ENCODE measurements around the gene MGST2. TPM values are rescaled to one million over a fixed set of nuclear protein-coding genes. Genes with fewer than 3 reads are reported as not detected.

The MGST2 gene
- total RNA-seq, 2 experiments from 2014 or later, result 8.7 to 10.1 TPM

GRCh38 chr4:139735381-139736273 is 70.0 kb downstream of the MGST2 start:
- DNase-seq, result no peak
- H3K4me3 Mint-ChIP-seq, result peak overlapping the region; percentile 46
- ChIA-PET POLR2A (interaction anchor here (0.6 kb wide), 1 partner anchor 301 kb away, joined by 3 read pairs; no protein-coding TSS in a partner anchor), CTCF (interaction anchor here (1.1 kb wide), 1 partner anchor 9 kb away, joined by 3 read pairs; no protein-coding TSS in a partner anchor)
- peaks cover 40% of the 10 kb centered on the region for H3K27me3 Mint-ChIP-seq
- H3K9me3 Mint-ChIP-seq, result no peaks in the 10 kb centered on the region
- H3K27ac Mint-ChIP-seq, result no peak overlapping the region
- intact Hi-C loops (cut with micrococcal nuclease), result loop anchor here (5.0 to 10.0 kb wide), 4 partner anchors 78 to 639 kb away; partner anchors contain the start of genes MAML3 and SCOC
- H3K36me3 Mint-ChIP-seq, result no peaks in the 10 kb centered on the region
- peaks cover 16% of the 10 kb centered on the region for H3K4me1 Mint-ChIP-seq (ENCODE audit: low read depth)

GRCh38 chr4:139736274-139736660 is 70.6 kb downstream of the MGST2 start:
- H3K27ac Mint-ChIP-seq, result no peak overlapping the region
- ChIA-PET POLR2A (no interaction called here), CTCF (interaction anchor here (1.1 to 1.2 kb wide), 2 partner anchors 9 to 873 kb away, joined by 3 to 4 read pairs; no protein-coding TSS in a partner anchor)
- peak; percentile 36 for DNase-seq
- intact Hi-C loops (cut with micrococcal nuclease), result loop anchor here (5.0 to 10.0 kb wide), 4 partner anchors 79 to 639 kb away; partner anchors contain the start of genes MAML3 and SCOC
- H3K4me1 Mint-ChIP-seq (ENCODE audit: low read depth), result peaks cover 16% of the 10 kb centered on the region
- H3K9me3 Mint-ChIP-seq, result no peaks in the 10 kb centered on the region
- no peaks in the 10 kb centered on the region for H3K36me3 Mint-ChIP-seq
- peaks cover 40% of the 10 kb centered on the region for H3K27me3 Mint-ChIP-seq
- H3K4me3 Mint-ChIP-seq, result no peak overlapping the region

- CTCF ChIA-PET, result interaction anchor here (1.1 to 1.2 kb wide), 2 partner anchors 10 to 873 kb away, joined by 3 to 4 read pairs; no protein-coding TSS in a partner anchor
- H3K4me1 Mint-ChIP-seq (ENCODE audit: low read depth), result peaks cover 16% of the 10 kb centered on the region
- H3K27me3 Mint-ChIP-seq, result peaks cover 40% of the 10 kb centered on the region
- no peaks in the 10 kb centered on the region for H3K9me3 Mint-ChIP-seq
- H3K27ac Mint-ChIP-seq, result no peak overlapping the region
- no peaks in the 10 kb centered on the region for H3K36me3 Mint-ChIP-seq
- intact Hi-C loops (cut with micrococcal nuclease), result loop anchor here (5.0 to 10.0 kb wide), 4 partner anchors 79 to 638 kb away; partner anchors contain the start of genes MAML3 and SCOC
- H3K4me3 Mint-ChIP-seq, result no peak overlapping the region
- POLR2A ChIA-PET, result no interaction called here
- no peak for DNase-seq
Observed at GRCh38 chr4:139736661-139737060, 71.0 kb downstream of the MGST2 start.

GRCh38 chr4:139738846-139739613 is 73.4 kb downstream of the MGST2 start:
- Mint-ChIP-seq H3K4me1 (ENCODE audit: low read depth) (peaks cover 16% of the 10 kb centered on the region), H3K4me3 (no peak overlapping the region), H3K9me3 (no peaks in the 10 kb centered on the region), H3K36me3 (no peaks in the 10 kb centered on the region), H3K27ac (no peak overlapping the region), H3K27me3 (peaks cover 28% of the 10 kb centered on the region)
- CTCF ChIA-PET, result interaction anchor here (0.6 to 2.1 kb wide), 4 partner anchors 82 to 621 kb away, joined by 3 to 7 read pairs (median 4); no protein-coding TSS in a partner anchor
- POLR2A ChIA-PET, result no interaction called here
- intact Hi-C loops (cut with micrococcal nuclease), result loop anchor here (5.0 to 10.0 kb wide), 4 partner anchors 82 to 636 kb away; partner anchors contain the start of genes MAML3 and SCOC
- DNase-seq, result no peak

- intact Hi-C loops (cut with micrococcal nuclease), result no loop called here
- no peak for DNase-seq
- no peaks in the 10 kb centered on the region for H3K36me3 Mint-ChIP-seq
- ChIA-PET POLR2A (no interaction called here), CTCF (interaction anchor here (0.8 to 2.1 kb wide), 2 partner anchors 83 to 514 kb away, joined by 3 to 7 read pairs; no protein-coding TSS in a partner anchor)
- no peak overlapping the region for H3K4me3 Mint-ChIP-seq
- no peak overlapping the region for H3K27ac Mint-ChIP-seq
- no peaks in the 10 kb centered on the region for H3K9me3 Mint-ChIP-seq
- H3K4me1 Mint-ChIP-seq (ENCODE audit: low read depth), result peaks cover 6% of the 10 kb centered on the region
- peaks cover 19% of the 10 kb centered on the region for H3K27me3 Mint-ChIP-seq
Observed at GRCh38 chr4:139740121-139740520, 74.5 kb downstream of the MGST2 start.

- DNase-seq, result no peak
- Mint-ChIP-seq H3K27me3 (peaks cover 17% of the 10 kb centered on the region), H3K9me3 (no peaks in the 10 kb centered on the region), H3K4me1 (ENCODE audit: low read depth) (peaks cover 4% of the 10 kb centered on the region), H3K36me3 (no peaks in the 10 kb centered on the region), H3K4me3 (no peak overlapping the region), H3K27ac (no peak overlapping the region)
- intact Hi-C loops (cut with micrococcal nuclease), result no loop called here
- POLR2A ChIA-PET, result no interaction called here
- CTCF ChIA-PET, result no interaction called here
Observed at GRCh38 chr4:139740531-139741041, 75.0 kb downstream of the MGST2 start.

GRCh38 chr4:139743027-139743426 is 77.4 kb downstream of the MGST2 start:
- no peaks in the 10 kb centered on the region for H3K4me1 Mint-ChIP-seq (ENCODE audit: low read depth)
- POLR2A ChIA-PET, result no interaction called here
- H3K27me3 Mint-ChIP-seq, result no peaks in the 10 kb centered on the region
- no peak for DNase-seq
- no peaks in the 10 kb centered on the region for H3K36me3 Mint-ChIP-seq
- no peaks in the 10 kb centered on the region for H3K9me3 Mint-ChIP-seq
- CTCF ChIA-PET, result interaction anchor here (0.6 to 1.1 kb wide), 3 partner anchors 9 to 599 kb away, joined by 3 read pairs; no protein-coding TSS in a partner anchor
- no peak overlapping the region for H3K4me3 Mint-ChIP-seq
- intact Hi-C loops (cut with micrococcal nuclease), result no loop called here
- H3K27ac Mint-ChIP-seq, result no peak overlapping the region

GRCh38 chr4:139744232-139744631 is 78.6 kb downstream of the MGST2 start:
- Mint-ChIP-seq H3K27ac (no peak overlapping the region), H3K27me3 (no peaks in the 10 kb centered on the region), H3K36me3 (no peaks in the 10 kb centered on the region), H3K4me1 (ENCODE audit: low read depth) (no peaks in the 10 kb centered on the region), H3K4me3 (no peak overlapping the region), H3K9me3 (no peaks in the 10 kb centered on the region)
- ChIA-PET POLR2A (no interaction called here), CTCF (interaction anchor here (1.1 kb wide), 1 partner anchor 10 kb away, joined by 3 read pairs; no protein-coding TSS in a partner anchor)
- intact Hi-C loops (cut with micrococcal nuclease), result no loop called here
- no peak for DNase-seq

- POLR2A ChIA-PET, result no interaction called here
- no peak for DNase-seq
- intact Hi-C loops (cut with micrococcal nuclease), result no loop called here
- H3K36me3 Mint-ChIP-seq, result no peaks in the 10 kb centered on the region
- H3K27ac Mint-ChIP-seq, result no peak overlapping the region
- CTCF ChIA-PET, result no interaction called here
- H3K9me3 Mint-ChIP-seq, result no peaks in the 10 kb centered on the region
- H3K4me1 Mint-ChIP-seq (ENCODE audit: low read depth), result no peaks in the 10 kb centered on the region
- no peak overlapping the region for H3K4me3 Mint-ChIP-seq
- H3K27me3 Mint-ChIP-seq, result no peaks in the 10 kb centered on the region
Observed at GRCh38 chr4:139745111-139745639, 79.6 kb downstream of the MGST2 start.

- Mint-ChIP-seq H3K27ac (no peak overlapping the region), H3K36me3 (no peaks in the 10 kb centered on the region), H3K27me3 (no peaks in the 10 kb centered on the region), H3K4me3 (no peak overlapping the region), H3K4me1 (ENCODE audit: low read depth) (peaks cover 3% of the 10 kb centered on the region), H3K9me3 (no peaks in the 10 kb centered on the region)
- ChIA-PET POLR2A (no interaction called here), CTCF (no interaction called here)
- no peak for DNase-seq
- intact Hi-C loops (cut with micrococcal nuclease), result no loop called here
Observed at GRCh38 chr4:139746431-139747171, 81.0 kb downstream of the MGST2 start.

GRCh38 chr4:139749338-139749737 is 83.7 kb downstream of the MGST2 start:
- H3K4me1 Mint-ChIP-seq (ENCODE audit: low read depth), result peaks cover 3% of the 10 kb centered on the region
- H3K9me3 Mint-ChIP-seq, result no peaks in the 10 kb centered on the region
- intact Hi-C loops (cut with micrococcal nuclease), result no loop called here
- H3K4me3 Mint-ChIP-seq, result no peak overlapping the region
- CTCF ChIA-PET, result interaction anchor here (0.5 to 1.1 kb wide), 2 partner anchors 92 to 185 kb away, joined by 3 to 4 read pairs; no protein-coding TSS in a partner anchor
- H3K27ac Mint-ChIP-seq, result no peak overlapping the region
- H3K36me3 Mint-ChIP-seq, result no peaks in the 10 kb centered on the region
- no peaks in the 10 kb centered on the region for H3K27me3 Mint-ChIP-seq
- POLR2A ChIA-PET, result no interaction called here
- DNase-seq, result no peak

Measured in activated CD4-positive, alpha-beta memory T cell treated with anti-CD3 and anti-CD28 coated beads for 36 hours (primary cell).